HT-29 (cell line): Measurements from ENCODE around the gene NCEH1. TPM values are rescaled to one million over a fixed set of nuclear protein-coding genes. Genes with fewer than 3 reads are reported as not detected.
A peak's percentile ranks its signal among the peaks of the same experiment; 100 is the strongest.
"Not testable (repeated sequence)": the region's sequence is repeated elsewhere in the genome, so short reads cannot be mapped to it uniquely, and the experiment has no call there.

Experiments used
- DNase-seq: peaks from one replicate; pipeline ENCODE4 v3.0.0-alpha.2; 2015; ENCODE audit warnings: low spot score
- total RNA-seq: library from RNA; depleted of rRNA; stranded (reverse); fragments of >200 nt; shearing (Covaris generic); gene quantifications from 2 replicates; pipeline ENCODE4 v1.2.3, GENCODE V29; 2014

NCEH1 gene
- total RNA-seq, 1 experiment from 2014 or later: 11.5 TPM

GRCh38 chr3:172676196-172676922 lies 34.5 kb downstream of the NCEH1 start:
- DNase-seq: no peak

GRCh38 chr3:172675441-172676193 lies 35.2 kb downstream of the NCEH1 start:
- peak; percentile 87 for DNase-seq

GRCh38 chr3:172673210-172673679 lies 37.6 kb downstream of the NCEH1 start:
- peak; percentile 95 for DNase-seq

- no peak for DNase-seq
These were observed 41.8 kb downstream of the NCEH1 start for GRCh38 chr3:172669021-172669420.

GRCh38 chr3:172666873-172667694 lies 43.8 kb downstream of the NCEH1 start:
- DNase-seq: peak; percentile 98

GRCh38 chr3:172666181-172666872 lies 44.5 kb downstream of the NCEH1 start:
- DNase-seq: no peak

GRCh38 chr3:172665510-172665909 lies 45.4 kb downstream of the NCEH1 start:
- DNase-seq: not testable (repeated sequence)

GRCh38 chr3:172660421-172660820 lies 50.4 kb downstream of the NCEH1 start:
- not testable (repeated sequence) for DNase-seq

- DNase-seq: no peak
These were observed 51.4 kb downstream of the NCEH1 start for GRCh38 chr3:172659246-172660002.

GRCh38 chr3:172658344-172659245 lies 52.3 kb downstream of the NCEH1 start:
- peak; percentile 30 for DNase-seq

GRCh38 chr3:172656602-172657001 lies 54.3 kb downstream of the NCEH1 start:
- no peak for DNase-seq

- DNase-seq: no peak
These were observed 55.5 kb downstream of the NCEH1 start for GRCh38 chr3:172655388-172655787.

- DNase-seq: no peak
These were observed 56.4 kb downstream of the NCEH1 start for GRCh38 chr3:172654470-172654869.

GRCh38 chr3:172653004-172653572 lies 57.8 kb downstream of the NCEH1 start:
- no peak for DNase-seq

GRCh38 chr3:172651936-172652625 lies 58.8 kb downstream of the NCEH1 start:
- no peak for DNase-seq

- DNase-seq: no peak
These were observed 60.9 kb downstream of the NCEH1 start for GRCh38 chr3:172649987-172650386.

GRCh38 chr3:172648747-172649146 lies 62.1 kb downstream of the NCEH1 start:
- no peak for DNase-seq

- DNase-seq: peak; percentile 49
These were observed 63.0 kb downstream of the NCEH1 start for GRCh38 chr3:172647823-172648222.

GRCh38 chr3:172647080-172647479 lies 63.8 kb downstream of the NCEH1 start:
- DNase-seq: no peak
